CD1c-positive myeloid dendritic cell (primary cell): Measurements from ENCODE around the gene GFRA4.

ENCODE experiments used
- DNase-seq: peaks from one replicate; pipeline ENCODE4 v3.0.0-alpha.2; 2016; ENCODE audit errors: extremely low spot score

GFRA4 gene

GRCh38 chr20:3694864-3695263 lies 31.7 kb upstream of the GFRA4 start:
- no peak for DNase-seq

- DNase-seq: no peak
Observed at GRCh38 chr20:3693376-3693775, 30.2 kb upstream of the GFRA4 start.

DNA sequence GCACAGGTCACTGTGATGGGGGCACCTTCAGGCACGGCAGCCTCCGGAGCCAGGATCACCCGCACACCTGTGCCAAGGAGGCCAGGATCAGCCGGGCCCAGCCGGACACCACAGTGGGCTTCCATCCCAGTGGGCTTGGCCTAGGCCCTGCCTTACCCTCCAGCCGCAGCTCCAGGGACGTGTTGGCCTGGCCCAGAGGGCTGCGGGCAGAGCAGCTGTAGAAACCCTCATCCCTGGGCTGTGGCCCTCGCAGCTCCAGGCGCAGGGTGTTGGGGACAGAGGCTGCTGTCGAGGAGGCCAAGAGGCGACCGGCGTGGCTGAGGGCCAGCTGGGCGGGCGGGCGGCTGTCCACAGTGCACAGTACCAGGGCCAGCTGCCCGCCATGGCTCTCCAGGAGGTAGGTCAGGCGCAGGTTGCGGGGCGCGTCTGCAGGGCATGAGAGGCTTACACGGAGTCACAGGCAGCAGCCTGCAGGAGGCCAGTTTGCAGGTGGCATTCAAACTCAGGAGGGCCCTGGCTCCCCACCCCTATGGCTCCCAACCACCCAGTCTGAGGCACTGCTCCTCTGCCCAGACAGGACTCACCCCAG lies 29.6 kb upstream of the GFRA4 start:
- no peak for DNase-seq

DNA sequence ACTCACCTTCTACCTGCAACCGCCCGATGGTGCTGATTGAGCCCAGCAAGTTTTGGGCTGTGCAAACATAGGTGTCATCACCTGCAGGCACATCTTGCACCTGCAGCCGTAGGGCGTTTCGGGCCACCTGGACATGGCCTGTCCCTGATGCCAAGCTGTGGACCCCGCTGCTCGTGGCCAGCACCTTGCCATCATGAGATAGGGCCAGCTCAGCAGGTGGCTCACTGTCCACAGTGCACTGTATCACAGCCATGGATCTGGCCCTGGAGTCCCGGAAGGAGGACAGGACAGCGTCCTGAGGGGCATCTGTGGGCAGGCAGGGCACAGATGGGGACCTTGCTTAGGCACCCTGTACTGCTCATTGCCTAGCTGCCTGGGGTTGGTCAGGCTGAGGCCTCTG lies 28.7 kb upstream of the GFRA4 start:
- DNase-seq: no peak

DNA sequence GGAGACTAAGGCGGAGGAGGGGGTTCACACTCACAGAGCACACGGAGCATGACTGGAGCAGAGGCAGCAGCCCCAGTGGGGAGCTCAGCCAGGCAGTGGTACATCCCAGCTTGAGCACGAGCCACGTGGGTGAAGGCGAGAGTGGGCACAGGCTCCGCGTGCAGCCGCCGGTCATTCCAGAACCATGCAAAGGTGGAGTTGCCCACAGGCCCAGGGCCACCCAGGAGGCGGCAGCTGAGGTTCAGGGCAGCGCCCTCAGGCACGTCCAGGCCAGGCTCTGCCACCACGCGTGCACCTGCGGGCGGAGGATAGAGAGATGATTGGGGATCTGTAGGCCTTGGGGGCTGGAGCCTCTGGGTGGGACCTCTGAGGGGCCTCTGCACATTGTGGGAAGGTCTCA lies 28.1 kb upstream of the GFRA4 start:
- no peak for DNase-seq

- no peak for DNase-seq
Observed at GRCh38 chr20:3690413-3690812, 27.2 kb upstream of the GFRA4 start.

- no peak for DNase-seq
Observed at GRCh38 chr20:3689978-3690377, 26.8 kb upstream of the GFRA4 start.

- peak; percentile 30 for DNase-seq
Observed at GRCh38 chr20:3687655-3688054, 24.5 kb upstream of the GFRA4 start.

DNA sequence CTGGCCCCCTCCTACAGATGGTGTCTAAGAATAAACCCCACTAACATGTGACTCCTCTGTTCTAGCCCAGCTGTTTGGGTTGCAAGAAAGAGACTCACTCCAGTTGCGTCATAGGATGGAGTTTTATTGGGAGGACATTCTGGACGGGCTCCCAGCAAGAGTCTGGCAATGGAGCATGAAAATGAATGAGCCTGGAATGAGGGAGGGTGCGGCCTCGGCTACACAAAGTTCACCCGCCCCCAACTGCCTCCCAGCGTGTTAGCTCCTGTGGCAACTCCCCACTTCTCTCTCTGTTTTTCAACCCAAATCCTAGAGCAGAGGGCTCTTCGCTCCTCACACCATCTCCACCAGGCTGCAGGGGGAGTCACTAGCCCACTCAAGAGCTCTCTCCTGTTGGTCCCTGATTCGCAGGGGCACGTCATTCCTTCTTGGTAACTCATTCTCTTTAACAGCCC lies 23.7 kb upstream of the GFRA4 start:
- DNase-seq: no peak

DNA sequence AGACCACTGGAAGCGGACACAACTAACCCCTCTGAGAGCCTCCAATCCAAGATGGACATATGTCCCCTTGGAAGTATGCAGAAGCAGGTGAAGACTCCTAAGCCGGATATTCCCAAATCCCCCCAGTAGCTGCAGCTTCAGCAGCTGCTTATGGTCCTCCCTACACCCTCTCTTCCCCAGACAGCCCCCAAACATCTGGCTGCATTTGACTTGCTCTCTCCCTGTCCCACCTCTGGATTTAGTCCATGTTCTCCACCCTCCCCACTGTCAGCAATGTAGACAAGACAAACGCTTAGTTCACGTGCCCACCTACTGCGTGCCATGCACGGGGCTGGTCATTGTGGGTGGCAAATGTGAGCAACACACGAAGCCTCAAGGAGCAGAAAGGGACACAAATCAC lies 23.2 kb upstream of the GFRA4 start:
- DNase-seq: no peak

- no peak for DNase-seq
Observed at GRCh38 chr20:3685341-3685740, 22.1 kb upstream of the GFRA4 start.

DNA sequence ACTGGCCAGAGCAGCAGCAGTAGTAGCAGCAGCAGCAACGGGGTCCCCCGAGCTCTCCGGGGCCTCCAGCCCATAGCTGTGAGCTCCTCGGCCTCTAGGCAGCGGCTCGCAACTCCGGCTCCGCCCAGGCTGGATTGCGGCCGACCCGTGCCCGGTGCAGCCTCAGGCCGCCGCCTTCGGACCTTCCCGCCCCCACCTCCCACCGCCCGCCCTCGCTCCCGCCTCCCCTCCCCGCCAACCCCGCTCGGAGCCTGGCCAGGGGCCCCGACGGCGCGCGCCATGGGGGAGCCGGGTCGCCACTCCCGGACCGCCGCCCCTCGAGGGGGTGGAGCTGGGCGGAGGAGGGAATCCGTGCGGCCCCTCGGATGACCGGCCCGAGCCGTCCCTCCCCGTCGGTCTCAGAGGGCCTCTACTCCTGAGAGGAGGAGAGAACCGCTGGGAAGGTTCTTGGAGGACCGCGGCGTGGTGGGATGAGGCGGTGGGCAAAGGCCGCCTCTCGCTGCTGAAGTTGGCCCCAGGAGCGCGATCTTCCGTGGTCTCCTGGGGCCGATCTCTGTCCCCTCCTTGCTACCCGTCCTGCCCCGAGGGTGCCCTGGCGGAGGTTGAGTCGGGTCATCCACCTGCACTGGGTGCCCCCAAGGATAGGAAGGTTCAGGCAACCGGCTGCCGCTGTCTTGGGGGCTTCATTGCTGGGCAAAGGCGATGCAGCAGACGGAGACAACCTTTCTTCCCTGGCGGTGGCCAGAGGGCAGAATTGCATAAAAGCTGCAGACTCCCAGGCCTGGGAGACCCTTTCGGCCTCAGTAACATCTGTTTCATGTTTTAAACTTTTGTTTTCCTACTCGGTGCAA lies 19.0 kb upstream of the GFRA4 start, which contains the start of gene ADAM33:
Gene ADAM33 (minus strand): TSS at position 80 of the 851 bp plus-strand sequence. CDS start 6 bp downstream, at position 74.
- no peak for DNase-seq

GRCh38 chr20:3681352-3681930 lies 18.2 kb upstream of the GFRA4 start:
- no peak for DNase-seq

DNA sequence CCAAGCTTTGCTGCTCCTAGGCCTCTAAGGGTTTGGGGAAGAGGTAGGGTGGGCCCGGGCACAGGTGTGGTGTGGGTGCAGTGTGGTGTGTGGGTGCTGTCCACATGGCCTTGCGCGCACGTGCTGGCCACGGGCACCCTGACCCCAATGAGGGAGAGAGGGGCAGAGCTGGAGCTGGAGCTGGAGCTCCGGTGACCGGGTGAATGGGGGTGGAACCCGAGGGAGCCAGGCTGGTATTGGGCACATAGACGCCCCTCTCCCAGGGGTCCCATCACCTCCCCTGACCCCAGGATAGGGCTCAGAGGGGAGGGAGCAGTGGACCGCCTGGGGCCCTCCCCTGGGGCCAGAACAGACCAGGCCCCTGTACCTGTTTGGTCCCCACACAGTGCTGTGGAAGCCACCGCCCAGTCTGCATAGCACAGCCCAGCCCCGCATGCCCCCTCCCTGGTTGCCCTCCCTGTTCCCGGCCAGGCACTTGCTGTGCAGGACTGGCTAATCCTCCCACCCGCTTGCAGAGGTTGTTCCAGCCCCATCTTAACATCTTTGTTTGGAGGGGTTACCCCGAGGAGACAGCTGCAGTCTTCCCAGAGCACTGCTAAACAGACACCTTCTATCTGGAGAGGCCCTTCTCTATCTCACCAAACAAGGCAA lies 17.6 kb upstream of the GFRA4 start:
- DNase-seq: no peak

GRCh38 chr20:3679749-3680700 lies 16.8 kb upstream of the GFRA4 start:
- no peak for DNase-seq

- DNase-seq: no peak
Observed at GRCh38 chr20:3678856-3679720, 15.9 kb upstream of the GFRA4 start.

GRCh38 chr20:3678198-3678597 lies 15.0 kb upstream of the GFRA4 start:
- no peak for DNase-seq

- no peak for DNase-seq
Observed at GRCh38 chr20:3677733-3678132, 14.5 kb upstream of the GFRA4 start.

DNA sequence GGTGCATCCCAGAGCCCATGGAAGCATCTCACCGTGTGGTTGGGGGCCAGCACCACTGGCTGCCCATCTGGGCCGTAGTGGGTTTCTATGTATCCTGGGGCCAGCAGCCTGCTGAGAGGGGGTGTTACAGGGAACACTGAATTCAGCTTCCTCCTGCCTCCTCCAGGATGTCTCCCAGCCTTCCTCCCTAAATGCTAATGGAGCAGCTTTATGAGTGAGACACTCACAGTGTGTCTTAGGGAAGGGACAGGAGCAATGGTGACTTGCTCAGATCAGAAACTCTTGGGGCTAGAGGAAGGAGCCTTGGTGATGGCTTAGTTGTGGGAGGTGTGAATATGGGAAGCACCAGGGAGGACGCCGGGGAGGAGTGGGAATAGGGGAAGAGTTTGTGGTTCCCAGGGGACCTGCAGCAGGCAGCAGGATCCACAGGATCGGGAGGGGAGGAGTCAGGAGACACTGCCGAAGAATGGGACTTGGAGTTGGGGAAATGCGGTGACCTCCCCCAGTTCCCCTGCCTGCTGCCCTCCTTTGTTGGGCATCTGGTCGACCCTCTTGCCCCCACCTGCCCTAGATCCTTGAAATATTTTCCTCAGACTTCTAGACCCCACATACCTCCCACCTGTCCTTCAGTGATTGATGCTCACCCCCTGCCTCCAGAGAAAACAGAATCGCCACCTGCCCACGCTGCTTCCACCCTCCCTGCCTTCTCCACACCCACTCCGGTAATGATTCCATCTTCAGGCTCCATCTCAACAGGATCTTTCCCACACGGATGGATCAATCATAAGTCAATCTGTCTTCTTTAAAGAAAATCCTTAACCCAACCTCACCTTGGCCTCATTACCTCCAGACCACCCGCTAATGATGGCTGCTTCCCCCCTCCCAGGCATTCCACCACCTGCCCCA lies 12.0 kb upstream of the GFRA4 start:
- DNase-seq: no peak
